ENCODE data around the gene HSPA12A. TPM values are rescaled to one million over a fixed set of nuclear protein-coding genes. Genes with fewer than 3 reads are reported as not detected.

The HSPA12A gene
- total and polyA plus RNA-seq, 5 donors: 8.4 to 21.9 (median 15.1) TPM

GRCh38 chr10:116636976-116637375 is 105.4 kb downstream of the HSPA12A start:
- WGBS: 31% methylated on average over 2 of the region's 2 CpGs
- Histone ChIP-seq H3K4me1 (ENCODE audit: control insufficient read depth, insufficient read depth, low read length) (no peaks in the 10 kb centered on the region), H3K27me3 (ENCODE audit: control insufficient read depth, insufficient read depth) (no peaks in the 10 kb centered on the region), H3K27ac (ENCODE audit: low read length) (no peak overlapping the region), H3K9me3 (ENCODE audit: control insufficient read depth, low read length) (no peaks in the 10 kb centered on the region), H3K4me3 (ENCODE audit: low read length) (no peak overlapping the region)
- ATAC-seq: no peak
- intact Hi-C loops (cut with DNase I): no loop called here
- DNase-seq: no peak

GRCh38 chr10:116636385-116636784 is 106.0 kb downstream of the HSPA12A start:
- no peaks in the 10 kb centered on the region for H3K27me3 ChIP-seq (ENCODE audit: control insufficient read depth, insufficient read depth)
- ATAC-seq: no peak
- no peak for DNase-seq
- intact Hi-C loops (cut with DNase I): no loop called here
- H3K4me3 ChIP-seq (ENCODE audit: low read length): no peak overlapping the region
- no peaks in the 10 kb centered on the region for H3K4me1 ChIP-seq (ENCODE audit: control insufficient read depth, insufficient read depth, low read length)
- H3K27ac ChIP-seq (ENCODE audit: low read length): no peak overlapping the region
- H3K9me3 ChIP-seq (ENCODE audit: control insufficient read depth, low read length): no peaks in the 10 kb centered on the region

GRCh38 chr10:116634126-116634975 is 108.0 kb downstream of the HSPA12A start:
- Histone ChIP-seq H3K9me3 (ENCODE audit: control insufficient read depth, low read length) (no peaks in the 10 kb centered on the region), H3K4me1 (ENCODE audit: control insufficient read depth, insufficient read depth, low read length) (no peaks in the 10 kb centered on the region), H3K27me3 (ENCODE audit: control insufficient read depth, insufficient read depth) (no peaks in the 10 kb centered on the region), H3K27ac (ENCODE audit: low read length) (no peak overlapping the region), H3K4me3 (ENCODE audit: low read length) (no peak overlapping the region)
- WGBS: 81% methylated on average over 11 of the region's 11 CpGs
- no peak for DNase-seq
- ATAC-seq: no peak
- intact Hi-C loops (cut with DNase I): no loop called here

GRCh38 chr10:116633216-116633600 is 109.2 kb downstream of the HSPA12A start:
- Histone ChIP-seq H3K4me3 (ENCODE audit: low read length) (no peak overlapping the region), H3K27me3 (ENCODE audit: control insufficient read depth, insufficient read depth) (no peaks in the 10 kb centered on the region), H3K4me1 (ENCODE audit: control insufficient read depth, insufficient read depth, low read length) (no peaks in the 10 kb centered on the region), H3K9me3 (ENCODE audit: control insufficient read depth, low read length) (no peaks in the 10 kb centered on the region), H3K27ac (ENCODE audit: low read length) (no peak overlapping the region)
- DNase-seq: no peak
- 94% methylated on average over 8 of the region's 8 CpGs for WGBS
- intact Hi-C loops (cut with DNase I): no loop called here
- ATAC-seq: no peak

- no peak overlapping the region for H3K27ac ChIP-seq (ENCODE audit: low read length)
- no peaks in the 10 kb centered on the region for H3K4me1 ChIP-seq (ENCODE audit: control insufficient read depth, insufficient read depth, low read length)
- H3K4me3 ChIP-seq (ENCODE audit: low read length): no peak overlapping the region
- ATAC-seq (no peak), DNase-seq (no peak)
- H3K27me3 ChIP-seq (ENCODE audit: control insufficient read depth, insufficient read depth): no peaks in the 10 kb centered on the region
- H3K9me3 ChIP-seq (ENCODE audit: control insufficient read depth, low read length): no peaks in the 10 kb centered on the region
- intact Hi-C loops (cut with DNase I): no loop called here
- 89% methylated on average over 17 of the region's 17 CpGs for WGBS
These were observed 109.7 kb downstream of the HSPA12A start for GRCh38 chr10:116632596-116633215.

GRCh38 chr10:116631871-116632295 is 110.5 kb downstream of the HSPA12A start:
- no peaks in the 10 kb centered on the region for H3K9me3 ChIP-seq (ENCODE audit: control insufficient read depth, low read length)
- ATAC-seq: no peak
- no peak for DNase-seq
- intact Hi-C loops (cut with DNase I): no loop called here
- H3K27me3 ChIP-seq (ENCODE audit: control insufficient read depth, insufficient read depth): no peaks in the 10 kb centered on the region
- 87% methylated on average over 6 of the region's 6 CpGs for WGBS
- no peak overlapping the region for H3K4me3 ChIP-seq (ENCODE audit: low read length)
- no peaks in the 10 kb centered on the region for H3K4me1 ChIP-seq (ENCODE audit: control insufficient read depth, insufficient read depth, low read length)
- H3K27ac ChIP-seq (ENCODE audit: low read length): no peak overlapping the region

GRCh38 chr10:116630020-116630419 is 112.3 kb downstream of the HSPA12A start:
- no peaks in the 10 kb centered on the region for H3K9me3 ChIP-seq (ENCODE audit: control insufficient read depth, low read length)
- H3K27me3 ChIP-seq (ENCODE audit: control insufficient read depth, insufficient read depth): no peaks in the 10 kb centered on the region
- H3K27ac ChIP-seq (ENCODE audit: low read length): no peak overlapping the region
- no peak overlapping the region for H3K4me3 ChIP-seq (ENCODE audit: low read length)
- 77% methylated on average over 2 of the region's 2 CpGs for WGBS
- intact Hi-C loops (cut with DNase I): no loop called here
- no peak for ATAC-seq
- DNase-seq: no peak
- no peaks in the 10 kb centered on the region for H3K4me1 ChIP-seq (ENCODE audit: control insufficient read depth, insufficient read depth, low read length)

GRCh38 chr10:116629340-116629739 is 113.0 kb downstream of the HSPA12A start:
- DNase-seq: no peak
- 69% methylated on average over 4 of the region's 4 CpGs for WGBS
- H3K9me3 ChIP-seq (ENCODE audit: control insufficient read depth, low read length): no peaks in the 10 kb centered on the region
- intact Hi-C loops (cut with DNase I): no loop called here
- no peaks in the 10 kb centered on the region for H3K27me3 ChIP-seq (ENCODE audit: control insufficient read depth, insufficient read depth)
- ATAC-seq: no peak
- no peaks in the 10 kb centered on the region for H3K4me1 ChIP-seq (ENCODE audit: control insufficient read depth, insufficient read depth, low read length)
- H3K4me3 ChIP-seq (ENCODE audit: low read length): no peak overlapping the region
- no peak overlapping the region for H3K27ac ChIP-seq (ENCODE audit: low read length)

- peak in 1 of 3 donors; percentile 67 for DNase-seq
- 2% methylated on average over 49 of the region's 49 CpGs for WGBS
- intact Hi-C loops (cut with DNase I): no loop called here
- Histone ChIP-seq H3K27me3 (ENCODE audit: control insufficient read depth, insufficient read depth) (no peaks in the 10 kb centered on the region), H3K4me3 (ENCODE audit: low read length) (peak overlapping the region; percentile 8), H3K4me1 (ENCODE audit: control insufficient read depth, insufficient read depth, low read length) (no peaks in the 10 kb centered on the region), H3K9me3 (ENCODE audit: control insufficient read depth, low read length) (no peaks in the 10 kb centered on the region), H3K27ac (ENCODE audit: low read length) (no peak overlapping the region)
- ATAC-seq: peak; percentile 62 to 76
These were observed 114.9 kb downstream of the HSPA12A start for GRCh38 chr10:116627386-116627933.

GRCh38 chr10:116626815-116627214 is 115.6 kb downstream of the HSPA12A start:
- Histone ChIP-seq H3K4me1 (ENCODE audit: control insufficient read depth, insufficient read depth, low read length) (no peaks in the 10 kb centered on the region), H3K27ac (ENCODE audit: low read length) (no peak overlapping the region), H3K27me3 (ENCODE audit: control insufficient read depth, insufficient read depth) (no peaks in the 10 kb centered on the region), H3K9me3 (ENCODE audit: control insufficient read depth, low read length) (no peaks in the 10 kb centered on the region), H3K4me3 (ENCODE audit: low read length) (no peak overlapping the region)
- intact Hi-C loops (cut with DNase I): no loop called here
- DNase-seq (peak in 1 of 3 donors; percentile 22), ATAC-seq (no peak)
- 65% methylated on average over 9 of the region's 9 CpGs for WGBS

GRCh38 chr10:116625845-116626244 is 116.5 kb downstream of the HSPA12A start:
- Histone ChIP-seq H3K4me3 (ENCODE audit: low read length) (no peak overlapping the region), H3K27me3 (ENCODE audit: control insufficient read depth, insufficient read depth) (no peaks in the 10 kb centered on the region), H3K27ac (ENCODE audit: low read length) (no peak overlapping the region), H3K9me3 (ENCODE audit: control insufficient read depth, low read length) (no peaks in the 10 kb centered on the region), H3K4me1 (ENCODE audit: control insufficient read depth, insufficient read depth, low read length) (no peaks in the 10 kb centered on the region)
- DNase-seq: no peak
- WGBS: 87% methylated on average over 7 of the region's 7 CpGs
- ATAC-seq: no peak
- intact Hi-C loops (cut with DNase I): no loop called here

Measured in right cardiac atrium (tissue), 5 donors.